Endothelial cell of umbilical vein (primary cell): Measurements from ENCODE around the gene PRKG1. TPM values are rescaled to one million over a fixed set of nuclear protein-coding genes. Genes with fewer than 3 reads are reported as not detected.

Experiments
- BruUV-seq: library from RNA; stranded (reverse); fragments of 400-500 nt; replicated peaks from 2 replicates; lab custom pipeline; 2021; lab: Mats Ljungman, UMichigan
- CTCF ChIA-PET: fragments of 300-600, 350-600 bp; sonication (Branson Sonifier 250); formaldehyde crosslinking; loops from one replicate; lab custom pipeline; 2021; ENCODE audit warnings: antibody characterized with exemption, inconsistent platforms; lab: Charles Lee
- POLR2A ChIA-PET: fragments of 300-600, 350-600 bp; sonication (Branson Sonifier 250); formaldehyde crosslinking; loops from one replicate; lab custom pipeline; 2021; ENCODE audit warnings: antibody characterized with exemption, inconsistent platforms; lab: Charles Lee
- DNase-seq: peaks from one replicate; pipeline ENCODE4 v3.0.0-alpha.2; 2011; ENCODE audit warnings: low read depth, low spot score
- FAIRE-seq: peaks from 2 replicates; lab custom pipeline; 2011; peaks lifted over from hg19 to GRCh38; lab: Jason Lieb, UNC
- H2AFZ ChIP-seq: 2 replicates; pipeline ENCODE4 v1.6.0; 2012; ENCODE audit warnings: low read depth, low read length, control low read depth, inconsistent platforms
- H3K27ac ChIP-seq: 2 replicates; pipeline ENCODE4 v1.5.1; 2011; ENCODE audit warnings: low read depth, mild to moderate bottlenecking, control low read depth, low read length, moderate library complexity; ENCODE audit not compliant: insufficient read depth
- H3K27me3 ChIP-seq, 2 experiments: 2 replicates each; pipeline versions ENCODE4 v1.6.0 to v1.6.1; 2011; ENCODE audit warnings: low read length in 2 of 2, mixed read lengths in 1 of 2; ENCODE audit not compliant: control insufficient read depth in 2 of 2, insufficient read depth in 2 of 2
- H3K36me3 ChIP-seq, 2 experiments: 2 replicates in 1 of 2; 3 replicates in 1 of 2; pipeline ENCODE4 v1.5.1; 2011; ENCODE audit warnings: low read length in 2 of 2, mild to moderate bottlenecking in 1 of 2, moderate library complexity in 1 of 2; ENCODE audit not compliant: control insufficient read depth in 2 of 2, insufficient read depth in 2 of 2; ENCODE audit errors: extremely low read depth in 1 of 2
- H3K4me1 ChIP-seq: 3 replicates; pipeline ENCODE4 v1.5.1; 2011; ENCODE audit warnings: mild to moderate bottlenecking, low read length; ENCODE audit not compliant: control insufficient read depth, insufficient read depth; ENCODE audit errors: extremely low read depth
- H3K4me2 ChIP-seq: 2 replicates; pipeline ENCODE4 v1.6.1; 2011; ENCODE audit warnings: low read length, control low read depth, mixed read lengths; ENCODE audit not compliant: insufficient read depth
- H3K4me3 ChIP-seq, 3 experiments: fragments of 200-600 bp in 1 of 3; sonication (generic), shearing (Covaris generic) in 1 of 3; replicated peaks in 1 of 3; 2 replicates each; pipeline ENCODE4 v1.5.1; 2011 to 2016; ENCODE audit warnings: control low read depth in 3 of 3, low read length in 3 of 3, mild to moderate bottlenecking in 2 of 3, inconsistent platforms in 1 of 3, low read depth in 1 of 3, moderate library complexity in 1 of 3; ENCODE audit not compliant: insufficient read depth in 1 of 3
- H3K79me2 ChIP-seq: 2 replicates; pipeline ENCODE4 v1.6.0; 2012; ENCODE audit warnings: low read length, inconsistent platforms; ENCODE audit not compliant: control insufficient read depth, insufficient read depth
- H3K9ac ChIP-seq: replicated peaks from 2 replicates; pipeline ENCODE3; 2011; ENCODE audit warnings: low read length, control low read depth; ENCODE audit not compliant: insufficient read depth; ENCODE audit errors: extremely low read depth
- H3K9me1 ChIP-seq: replicated peaks from 3 replicates; pipeline ENCODE4 v1.6.0; 2011; ENCODE audit warnings: mild to moderate bottlenecking, low read length; ENCODE audit not compliant: control insufficient read depth, insufficient read depth; ENCODE audit errors: extremely low read depth
- H3K9me3 ChIP-seq: replicated peaks from 2 replicates; pipeline ENCODE4 v1.5.1; 2012; ENCODE audit warnings: low read length, inconsistent platforms; ENCODE audit not compliant: control insufficient read depth, insufficient read depth
- H4K20me1 ChIP-seq: replicated peaks from 2 replicates; pipeline ENCODE3; 2011; ENCODE audit warnings: mild to moderate bottlenecking, low read length; ENCODE audit not compliant: control insufficient read depth, insufficient read depth; ENCODE audit errors: extremely low read depth
- EZH2 ChIP-seq: IDR thresholded peaks from 2 replicates; pipeline ENCODE4 v1.6.1; 2012; ENCODE audit warnings: borderline replicate concordance, low read depth, mild to moderate bottlenecking, moderate library complexity, low read length, inconsistent platforms; ENCODE audit not compliant: severe bottlenecking
- FOS ChIP-seq: IDR thresholded peaks from 2 replicates; pipeline ENCODE4 v1.6.1; 2011; ENCODE audit warnings: mild to moderate bottlenecking, low read length, moderate library complexity, borderline replicate concordance; ENCODE audit not compliant: insufficient read depth
- GATA2 ChIP-seq: IDR thresholded peaks from 2 replicates; pipeline ENCODE4 v1.7.0; 2011; ENCODE audit warnings: low read depth, mild to moderate bottlenecking, moderate library complexity, mixed read lengths, low read length; ENCODE audit not compliant: insufficient read length, insufficient read depth
- JUN ChIP-seq: IDR thresholded peaks from 2 replicates; pipeline ENCODE4 v1.6.1; 2011; ENCODE audit warnings: borderline replicate concordance, low read depth; ENCODE audit not compliant: insufficient read length, insufficient read depth
- MYC ChIP-seq: IDR thresholded peaks from one replicate; pipeline ENCODE4 v1.6.1; 2011; ENCODE audit warnings: mild to moderate bottlenecking, low read depth, low read length
- POLR2A ChIP-seq: IDR thresholded peaks from 2 replicates; pipeline ENCODE4 v1.6.1; 2012; ENCODE audit warnings: low read depth, mild to moderate bottlenecking, control low read depth, low read length
- POLR2AphosphoS5 ChIP-seq: IDR thresholded peaks from 2 replicates; pipeline ENCODE4 v1.6.1; 2012; ENCODE audit warnings: low read depth, mild to moderate bottlenecking, control low read depth, low read length, moderate library complexity; ENCODE audit not compliant: insufficient read depth
- dilution Hi-C: fragments of 300-500 bp; cut with MboI; formaldehyde crosslinking; loops from one replicate; pipeline ENCODE4 v1.15.0; 2019; ENCODE audit warnings: low sequenced_read_pairs; ENCODE audit not compliant: extremely low pct_ligation_motif_present
- intact Hi-C: fragments of 100-400 bp; cut with micrococcal nuclease; formaldehyde crosslinking; loops from one replicate; pipeline ENCODE4 v1.10.0; 2022
- polyA plus RNA-seq, 4 experiments: library from polyadenylated mRNA; depleted of rRNA in 3 of 4; stranded (reverse) in 3 of 4; unstranded in 1 of 4; fragments of >200 nt; gene quantifications; 2 replicates each; pipeline versions ENCODE4 v1.2.1 to v1.2.3, GENCODE V29; 2011 to 2012; ENCODE audit warnings: missing spikeins in 1 of 4
- total RNA-seq: library from RNA; stranded (reverse); gene quantifications from 2 replicates; pipeline ENCODE4 v1.2.3, GENCODE V29; 2021
- TF ChIP-seq, protein P1 (sequence below): IDR thresholded peaks from 2 replicates; pipeline ENCODE4 v1.6.1; 2011; ENCODE audit not compliant: insufficient read depth, insufficient read length
- TF ChIP-seq, protein P2 (sequence below), 2 donors: IDR thresholded peaks; 1 replicate in 1 of 2; 2 replicates in 1 of 2; pipeline ENCODE4 v1.5.1; 2011; ENCODE audit warnings: low read length in 2 of 2, mild to moderate bottlenecking in 2 of 2, moderate library complexity in 2 of 2, control low read depth in 1 of 2, inconsistent platforms in 1 of 2, low read depth in 1 of 2; ENCODE audit not compliant: insufficient read depth in 1 of 2; ENCODE audit errors: extremely low read depth in 1 of 2

PRKG1 gene
- total and polyA plus RNA-seq, 2 donors (not counting 3 experiments of a cell fraction or from before 2014, with no cell fraction given), result 0.01 to 0.18 TPM

DNA sequence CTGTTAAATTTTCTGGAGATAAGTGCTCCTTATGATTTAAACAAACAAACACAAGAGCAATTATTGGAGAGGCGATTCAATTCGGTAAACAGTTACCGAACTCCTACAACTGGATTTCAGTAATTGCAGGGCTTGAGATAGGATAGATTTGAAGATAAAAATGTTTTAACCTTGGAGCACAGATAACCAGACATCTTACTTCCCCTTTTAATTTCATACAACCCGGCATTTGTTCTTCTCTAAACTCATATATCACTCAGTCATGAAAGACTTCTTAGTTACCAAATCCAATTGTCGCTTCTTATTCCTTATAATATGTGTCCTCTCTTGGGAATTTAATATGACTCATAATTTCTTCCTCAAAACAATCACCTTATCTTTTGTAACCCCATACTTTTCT lies 861.1 kb downstream of the PRKG1 start:
- Histone ChIP-seq H3K79me2 (no peaks in the 10 kb centered on the region), H3K9ac (no peak overlapping the region), H3K4me1 (no peaks in the 10 kb centered on the region), H3K9me1 (no peaks in the 10 kb centered on the region), H3K27me3 (no peaks in the 10 kb centered on the region), H3K9me3 (no peaks in the 10 kb centered on the region), H4K20me1 (no peaks in the 10 kb centered on the region), H3K4me2 (no peak overlapping the region), H3K27ac (no peak overlapping the region), H3K4me3 (no peak overlapping the region), H3K36me3 (no peaks in the 10 kb centered on the region), H2AFZ (no peak overlapping the region)
- dilution Hi-C loops (no loop called here), intact Hi-C loops (no loop called here)
- CTCF ChIA-PET, result interaction anchor here (1.4 kb wide), 1 partner anchor 872 kb away, joined by 4 read pairs; no protein-coding TSS in a partner anchor
- BruUV-seq, result no TSS peak
- FAIRE-seq (no peak), DNase-seq (no peak)
- no peak for TF ChIP-seq FOS
- TF ChIP-seq, protein P1, sequence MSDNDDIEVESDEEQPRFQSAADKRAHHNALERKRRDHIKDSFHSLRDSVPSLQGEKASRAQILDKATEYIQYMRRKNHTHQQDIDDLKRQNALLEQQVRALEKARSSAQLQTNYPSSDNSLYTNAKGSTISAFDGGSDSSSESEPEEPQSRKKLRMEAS, result no peak
- TF ChIP-seq POLR2AphosphoS5, result no peak
- TF ChIP-seq EZH2, result no peak
- no peak for TF ChIP-seq POLR2A
- TF ChIP-seq JUN, result no peak
- TF ChIP-seq, protein P2, sequence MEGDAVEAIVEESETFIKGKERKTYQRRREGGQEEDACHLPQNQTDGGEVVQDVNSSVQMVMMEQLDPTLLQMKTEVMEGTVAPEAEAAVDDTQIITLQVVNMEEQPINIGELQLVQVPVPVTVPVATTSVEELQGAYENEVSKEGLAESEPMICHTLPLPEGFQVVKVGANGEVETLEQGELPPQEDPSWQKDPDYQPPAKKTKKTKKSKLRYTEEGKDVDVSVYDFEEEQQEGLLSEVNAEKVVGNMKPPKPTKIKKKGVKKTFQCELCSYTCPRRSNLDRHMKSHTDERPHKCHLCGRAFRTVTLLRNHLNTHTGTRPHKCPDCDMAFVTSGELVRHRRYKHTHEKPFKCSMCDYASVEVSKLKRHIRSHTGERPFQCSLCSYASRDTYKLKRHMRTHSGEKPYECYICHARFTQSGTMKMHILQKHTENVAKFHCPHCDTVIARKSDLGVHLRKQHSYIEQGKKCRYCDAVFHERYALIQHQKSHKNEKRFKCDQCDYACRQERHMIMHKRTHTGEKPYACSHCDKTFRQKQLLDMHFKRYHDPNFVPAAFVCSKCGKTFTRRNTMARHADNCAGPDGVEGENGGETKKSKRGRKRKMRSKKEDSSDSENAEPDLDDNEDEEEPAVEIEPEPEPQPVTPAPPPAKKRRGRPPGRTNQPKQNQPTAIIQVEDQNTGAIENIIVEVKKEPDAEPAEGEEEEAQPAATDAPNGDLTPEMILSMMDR (IDR thresholded peaks at IDR 0.05; ENCODE audit: extremely low read depth in 1 of 2, insufficient read depth in 1 of 2, low read depth in 1 of 2, low read length in 2 of 2), result no peak
- no peak for TF ChIP-seq GATA2
- TF ChIP-seq MYC, result no peak
- POLR2A ChIA-PET, result no interaction called here
